WTC11 (cell line): ENCODE results near the gene TIPRL. TPM values are rescaled to one million over a fixed set of nuclear protein-coding genes. Genes with fewer than 3 reads are reported as not detected.
"Not testable (repeated sequence)": the region's sequence is repeated elsewhere in the genome, so short reads cannot be mapped to it uniquely, and the experiment has no call there.

Experiments
- ATAC-seq: fragments of 200-7000 bp; cut with Tn5 transposase; 2 replicates; pipeline ENCODE4 v1.10.0; 2021; ENCODE audit warnings: mild to moderate bottlenecking, moderate library complexity
- CTCF ChIA-PET: fragments of 300-600 bp; sonication (Branson Sonifier 250); formaldehyde crosslinking; loops from one replicate; lab custom pipeline; 2021; ENCODE audit warnings: antibody characterized with exemption; lab: Charles Lee
- POLR2A ChIA-PET: fragments of 350-600 bp; sonication (Branson Sonifier 250); formaldehyde crosslinking; loops from one replicate; lab custom pipeline; 2021; ENCODE audit warnings: antibody characterized with exemption; lab: Charles Lee
- DNase-seq: peaks from one replicate; pipeline ENCODE4 v3.0.0; 2021; ENCODE audit warnings: low spot score
- H3K27ac Mint-ChIP-seq: 2 replicates; pipeline ENCODE4 v1.8.0; 2021; ENCODE audit warnings: mixed read lengths
- H3K27me3 Mint-ChIP-seq: 2 replicates; pipeline ENCODE4 v1.8.0; 2021; ENCODE audit warnings: low read depth, mild to moderate bottlenecking, moderate library complexity, mixed read lengths
- H3K36me3 Mint-ChIP-seq: 2 replicates; pipeline ENCODE4 v1.8.0; 2021; ENCODE audit warnings: mixed read lengths
- H3K4me1 Mint-ChIP-seq: 2 replicates; pipeline ENCODE4 v1.8.0; 2022; ENCODE audit warnings: mixed read lengths
- H3K4me3 Mint-ChIP-seq: 2 replicates; pipeline ENCODE4 v1.8.0; 2021; ENCODE audit warnings: mild to moderate bottlenecking, moderate library complexity, mixed read lengths
- H3K9me3 Mint-ChIP-seq: 2 replicates; pipeline ENCODE4 v1.8.0; 2021; ENCODE audit warnings: mixed read lengths
- ARID4B ChIP-seq: sonication (generic); formaldehyde crosslinking; IDR thresholded peaks from 2 replicates; pipeline ENCODE4 v1.8.0; 2023; ENCODE audit warnings: missing genetic modification reagents, mild to moderate bottlenecking, borderline replicate concordance
- ATF1 ChIP-seq: sonication (generic); formaldehyde crosslinking; IDR thresholded peaks from 2 replicates; pipeline ENCODE4 v1.8.1; 2023; ENCODE audit warnings: mild to moderate bottlenecking, moderate library complexity, missing genetic modification reagents
- ATF2 ChIP-seq: sonication (generic); formaldehyde crosslinking; IDR thresholded peaks from 2 replicates; pipeline ENCODE4 v1.8.1; 2022; ENCODE audit warnings: low read depth, missing genetic modification reagents, borderline replicate concordance
- ATF6 ChIP-seq: sonication (generic); formaldehyde crosslinking; IDR thresholded peaks from 2 replicates; pipeline ENCODE4 v1.8.1; 2023; ENCODE audit warnings: mild to moderate bottlenecking, missing genetic modification reagents
- E2F4 ChIP-seq: sonication (generic); formaldehyde crosslinking; IDR thresholded peaks from 2 replicates; pipeline ENCODE4 v1.8.1; 2022; ENCODE audit warnings: low read depth, mild to moderate bottlenecking, moderate library complexity, missing genetic modification reagents, borderline replicate concordance
- ELF4 ChIP-seq: sonication (generic); formaldehyde crosslinking; IDR thresholded peaks from 2 replicates; pipeline ENCODE4 v1.8.1; 2022; ENCODE audit warnings: low read depth, mild to moderate bottlenecking, moderate library complexity, missing genetic modification reagents
- ERG ChIP-seq: fragments of 250-450 bp; sonication (Bioruptor Pico); IDR thresholded peaks from 2 replicates; pipeline ENCODE4 v1.8.0; 2021; ENCODE audit warnings: mild to moderate bottlenecking
- ETV6 ChIP-seq: sonication (generic); formaldehyde crosslinking; IDR thresholded peaks from 2 replicates; pipeline ENCODE4 v1.8.1; 2022; ENCODE audit warnings: mild to moderate bottlenecking, missing genetic modification reagents
- FOXP1 ChIP-seq: sonication (generic); formaldehyde crosslinking; IDR thresholded peaks from 2 replicates; pipeline ENCODE4 v1.8.0; 2022; ENCODE audit warnings: missing genetic modification reagents, mild to moderate bottlenecking, moderate library complexity, borderline replicate concordance
- GRHL2 ChIP-seq: fragments of 250-450 bp; sonication (Bioruptor Pico); IDR thresholded peaks from 2 replicates; pipeline ENCODE4 v1.8.0; 2022; ENCODE audit warnings: mild to moderate bottlenecking, moderate library complexity; ENCODE audit not compliant: insufficient replicate concordance, severe bottlenecking
- HMGA2 ChIP-seq: fragments of 250-450 bp; sonication (Bioruptor Pico); IDR thresholded peaks from 2 replicates; pipeline ENCODE4 v1.4.0; 2021; ENCODE audit warnings: mild to moderate bottlenecking, moderate library complexity
- IRF1 ChIP-seq: sonication (generic); formaldehyde crosslinking; IDR thresholded peaks from 2 replicates; pipeline ENCODE4 v1.8.0; 2023; ENCODE audit warnings: missing genetic modification reagents
- JAZF1 ChIP-seq: fragments of 250-450 bp; sonication (Bioruptor Pico); IDR thresholded peaks from 2 replicates; pipeline ENCODE4 v1.9.0; 2021; ENCODE audit warnings: moderate library complexity, mild to moderate bottlenecking, inconsistent platforms
- PREB ChIP-seq: sonication (generic); formaldehyde crosslinking; IDR thresholded peaks from 2 replicates; pipeline ENCODE4 v1.8.1; 2022; ENCODE audit warnings: mild to moderate bottlenecking, missing genetic modification reagents, moderate library complexity, borderline replicate concordance
- SMAD4 ChIP-seq: sonication (generic); formaldehyde crosslinking; IDR thresholded peaks from 2 replicates; pipeline ENCODE4 v1.8.0; 2022; ENCODE audit warnings: mild to moderate bottlenecking, missing genetic modification reagents
- TEAD4 ChIP-seq: sonication (generic); formaldehyde crosslinking; IDR thresholded peaks from 2 replicates; pipeline ENCODE4 v1.8.0; 2022; ENCODE audit warnings: mild to moderate bottlenecking, missing genetic modification reagents
- USF2 ChIP-seq: sonication (generic); formaldehyde crosslinking; IDR thresholded peaks from 2 replicates; pipeline ENCODE4 v1.8.1; 2023; ENCODE audit warnings: mild to moderate bottlenecking, missing genetic modification reagents, moderate library complexity
- ZMAT4 ChIP-seq: fragments of 250-450 bp; sonication (Bioruptor Pico); IDR thresholded peaks from 2 replicates; pipeline ENCODE4 v1.9.0; 2021; ENCODE audit warnings: mild to moderate bottlenecking
- ZNF232 ChIP-seq: sonication (generic); formaldehyde crosslinking; IDR thresholded peaks from 2 replicates; pipeline ENCODE4 v1.8.0; 2022; ENCODE audit warnings: mild to moderate bottlenecking, missing genetic modification reagents
- total RNA-seq: library from RNA; stranded (reverse); gene quantifications from 3 replicates; pipeline ENCODE4 v1.2.3, GENCODE V29; 2021

The TIPRL gene
- total RNA-seq, 1 experiment from 2014 or later = 25.3 TPM

GRCh38 chr1:168181063-168181720, 2.4 kb downstream of the TIPRL start:
- H3K27me3 Mint-ChIP-seq, H3K9me3 Mint-ChIP-seq, ATAC-seq: not testable (repeated sequence)

GRCh38 chr1:168187177-168187576, 8.4 kb downstream of the TIPRL start:
- TF ChIP-seq JAZF1 (CRISPR knock-in tag) (no peak), ATF1 (CRISPR knock-in tag) (no peak), ATF2 (CRISPR knock-in tag) (no peak), SMAD4 (CRISPR knock-in tag) (no peak), FOXP1 (CRISPR knock-in tag) (no peak), USF2 (CRISPR knock-in tag) (no peak), ETV6 (CRISPR knock-in tag) (no peak), ELF4 (CRISPR knock-in tag) (no peak), IRF1 (CRISPR knock-in tag) (no peak), ARID4B (CRISPR knock-in tag) (no peak), ZNF232 (CRISPR knock-in tag) (no peak), E2F4 (CRISPR knock-in tag) (no peak), TEAD4 (CRISPR knock-in tag) (no peak), ATF6 (CRISPR knock-in tag) (no peak), PREB (CRISPR knock-in tag) (no peak), ERG (no peak), ZMAT4 (no peak), GRHL2 (CRISPR knock-in tag) (no peak)
- Mint-ChIP-seq H3K27ac (no peak overlapping the region), H3K36me3 (peaks cover 15% of the 10 kb centered on the region), H3K4me3 (no peak overlapping the region), H3K9me3 (no peaks in the 10 kb centered on the region), H3K4me1 (peaks cover 7% of the 10 kb centered on the region), H3K27me3 (no peaks in the 10 kb centered on the region)
- DNase-seq (no peak), ATAC-seq (no peak)
- POLR2A ChIA-PET = no interaction called here
- CTCF ChIA-PET = interaction anchor here (1.0 to 1.5 kb wide), 3 partner anchors 8 to 48 kb away, joined by 3 to 7 read pairs (median 4); partner anchors contain the start of gene TIPRL

More at GRCh38 chr1:168181063-168181720, 2.4 kb downstream of the TIPRL start:
- H3K4me3 Mint-ChIP-seq = peak overlapping the region; percentile 16; the same call in 1 of the 2 replicates
- H3K4me1 Mint-ChIP-seq, H3K27ac Mint-ChIP-seq, DNase-seq, H3K36me3 Mint-ChIP-seq, POLR2A ChIA-PET: not testable (repeated sequence)
- peak; percentile 22; the same call in 1 of the 2 replicates for TF ChIP-seq HMGA2 (CRISPR knock-in tag)
- CTCF ChIA-PET = interaction anchor here (1.6 kb wide), 1 partner anchor 162 kb away, joined by 4 read pairs; no protein-coding TSS in a partner anchor
